ENCODE results near the gene SLIT3.

Gene SLIT3

GRCh38 chr5:169133531-169133930, 167.4 kb downstream of the SLIT3 start:
- DNase-seq: no peak
- TF ChIP-seq POLR2A (IDR thresholded peaks at IDR 0.05; ENCODE audit: low read length): no peak
- TF ChIP-seq GATA1 (IDR thresholded peaks at IDR 0.05; ENCODE audit: low read depth, low read length): no peak

GRCh38 chr5:169132302-169132660, 168.7 kb downstream of the SLIT3 start:
- TF ChIP-seq GATA1 (IDR thresholded peaks at IDR 0.05; ENCODE audit: low read depth, low read length) (no peak), POLR2A (IDR thresholded peaks at IDR 0.05; ENCODE audit: low read length) (no peak)
- DNase-seq: no peak

GRCh38 chr5:169131616-169132301, 169.2 kb downstream of the SLIT3 start:
- no peak for DNase-seq
- no peak for TF ChIP-seq GATA1 (IDR thresholded peaks at IDR 0.05; ENCODE audit: low read depth, low read length)
- no peak for TF ChIP-seq POLR2A (IDR thresholded peaks at IDR 0.05; ENCODE audit: low read length)

GRCh38 chr5:169128679-169129078, 172.3 kb downstream of the SLIT3 start:
- TF ChIP-seq GATA1 (IDR thresholded peaks at IDR 0.05; ENCODE audit: low read depth, low read length) (no peak), POLR2A (IDR thresholded peaks at IDR 0.05; ENCODE audit: low read length) (no peak)
- DNase-seq: no peak

GRCh38 chr5:169127431-169127830, 173.5 kb downstream of the SLIT3 start:
- DNase-seq: no peak

GRCh38 chr5:169126481-169127021, 174.4 kb downstream of the SLIT3 start:
- no peak for DNase-seq
- TF ChIP-seq GATA1 (IDR thresholded peaks at IDR 0.05; ENCODE audit: low read depth, low read length) (no peak), POLR2A (IDR thresholded peaks at IDR 0.05; ENCODE audit: low read length) (no peak)

More at GRCh38 chr5:169127431-169127830, 173.5 kb downstream of the SLIT3 start:
- no peak for TF ChIP-seq POLR2A (IDR thresholded peaks at IDR 0.05; ENCODE audit: low read length)
- no peak for TF ChIP-seq GATA1 (IDR thresholded peaks at IDR 0.05; ENCODE audit: low read depth, low read length)

- no peak for DNase-seq
- TF ChIP-seq GATA1 (IDR thresholded peaks at IDR 0.05; ENCODE audit: low read depth, low read length) (no peak), POLR2A (IDR thresholded peaks at IDR 0.05; ENCODE audit: low read length) (no peak)
Observed at GRCh38 chr5:169125571-169125970, 175.4 kb downstream of the SLIT3 start.

- TF ChIP-seq POLR2A (IDR thresholded peaks at IDR 0.05; ENCODE audit: low read length) (no peak), GATA1 (IDR thresholded peaks at IDR 0.05; ENCODE audit: low read depth, low read length) (no peak)
- no peak for DNase-seq
Observed at GRCh38 chr5:169122951-169123350, 178.0 kb downstream of the SLIT3 start.

- TF ChIP-seq GATA1 (IDR thresholded peaks at IDR 0.05; ENCODE audit: low read depth, low read length): no peak
- TF ChIP-seq POLR2A (IDR thresholded peaks at IDR 0.05; ENCODE audit: low read length): no peak
- DNase-seq: no peak
Observed at GRCh38 chr5:169121630-169122420, 179.1 kb downstream of the SLIT3 start.

- DNase-seq: no peak
- TF ChIP-seq POLR2A (IDR thresholded peaks at IDR 0.05; ENCODE audit: low read length): no peak
- no peak for TF ChIP-seq GATA1 (IDR thresholded peaks at IDR 0.05; ENCODE audit: low read depth, low read length)
Observed at GRCh38 chr5:169119288-169120048, 181.5 kb downstream of the SLIT3 start.

GRCh38 chr5:169116961-169117461, 183.9 kb downstream of the SLIT3 start:
- TF ChIP-seq POLR2A (IDR thresholded peaks at IDR 0.05; ENCODE audit: low read length): no peak
- TF ChIP-seq GATA1 (IDR thresholded peaks at IDR 0.05; ENCODE audit: low read depth, low read length): no peak
- DNase-seq: no peak

- TF ChIP-seq POLR2A (IDR thresholded peaks at IDR 0.05; ENCODE audit: low read length) (no peak), GATA1 (IDR thresholded peaks at IDR 0.05; ENCODE audit: low read depth, low read length) (no peak)
- DNase-seq: no peak
Observed at GRCh38 chr5:169115461-169116124, 185.3 kb downstream of the SLIT3 start.

GRCh38 chr5:169114466-169115065, 186.4 kb downstream of the SLIT3 start:
- no peak for DNase-seq

More at GRCh38 chr5:169114466-169115065, 186.4 kb downstream of the SLIT3 start:
- TF ChIP-seq GATA1 (IDR thresholded peaks at IDR 0.05; ENCODE audit: low read depth, low read length) (no peak), POLR2A (IDR thresholded peaks at IDR 0.05; ENCODE audit: low read length) (no peak)

All from erythroblast (primary cell).